Measurements from ENCODE around the gene ST8SIA6.
"Not testable (repeated sequence)": the region's sequence is repeated elsewhere in the genome, so short reads cannot be mapped to it uniquely, and the experiment has no call there.

The ST8SIA6 gene

GRCh38 chr10:17457083-17457482 lies 2.7 kb upstream of the ST8SIA6 start:
- no peak for DNase-seq (ENCODE audit: low read depth in 2 of 2)

- DNase-seq (ENCODE audit: low read depth in 2 of 2), result no peak
These were observed 1.7 kb upstream of the ST8SIA6 start for GRCh38 chr10:17456032-17456548.

DNA sequence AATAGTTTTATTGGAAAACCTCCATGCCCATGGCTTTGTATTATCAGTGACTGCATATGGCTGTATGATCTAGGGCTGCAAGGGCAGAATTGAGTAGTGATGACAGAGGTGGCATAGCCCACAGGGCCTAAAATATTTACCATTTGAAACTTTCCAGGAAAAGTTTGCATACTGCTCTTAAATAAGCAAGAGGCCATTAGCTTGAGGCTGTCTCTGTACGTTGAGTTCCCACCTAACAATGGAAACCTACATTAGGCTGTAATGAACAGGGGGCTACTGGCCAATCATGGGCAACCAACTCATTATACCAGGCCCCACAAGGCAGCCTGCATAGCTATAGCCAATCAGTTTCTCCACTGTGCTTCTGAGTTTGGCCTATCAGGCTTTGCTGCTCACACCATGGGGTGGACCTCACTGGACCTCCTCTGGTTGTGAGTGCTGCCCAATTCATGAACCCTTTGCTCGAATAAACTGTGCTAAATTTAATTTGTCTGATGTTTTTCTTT lies 673 bp upstream of the ST8SIA6 start:
- DNase-seq (ENCODE audit: low read depth in 2 of 2), result no peak

GRCh38 chr10:17453373-17454091 lies 863 bp downstream of the ST8SIA6 start:
- peak in 1 of 2 donors; percentile 13 for DNase-seq (ENCODE audit: low read depth in 2 of 2)

DNA sequence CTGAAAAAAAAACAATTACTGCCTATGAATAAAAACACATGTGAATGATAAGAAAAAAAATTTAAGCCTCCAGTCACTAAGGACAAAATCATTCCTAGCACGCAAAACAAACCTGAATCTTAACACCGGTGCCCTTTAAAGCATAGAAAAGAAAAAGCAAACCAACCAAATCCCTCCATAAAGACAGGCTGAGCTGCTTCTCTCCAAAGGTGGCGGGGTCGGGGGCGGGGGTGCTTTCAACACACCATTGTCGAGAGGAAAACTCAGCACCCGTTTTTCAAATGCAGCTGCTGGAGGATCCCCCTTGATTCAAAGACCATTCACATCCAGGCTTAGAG lies 1.4 kb downstream of the ST8SIA6 start:
- no peak for DNase-seq (ENCODE audit: low read depth in 2 of 2)

DNA sequence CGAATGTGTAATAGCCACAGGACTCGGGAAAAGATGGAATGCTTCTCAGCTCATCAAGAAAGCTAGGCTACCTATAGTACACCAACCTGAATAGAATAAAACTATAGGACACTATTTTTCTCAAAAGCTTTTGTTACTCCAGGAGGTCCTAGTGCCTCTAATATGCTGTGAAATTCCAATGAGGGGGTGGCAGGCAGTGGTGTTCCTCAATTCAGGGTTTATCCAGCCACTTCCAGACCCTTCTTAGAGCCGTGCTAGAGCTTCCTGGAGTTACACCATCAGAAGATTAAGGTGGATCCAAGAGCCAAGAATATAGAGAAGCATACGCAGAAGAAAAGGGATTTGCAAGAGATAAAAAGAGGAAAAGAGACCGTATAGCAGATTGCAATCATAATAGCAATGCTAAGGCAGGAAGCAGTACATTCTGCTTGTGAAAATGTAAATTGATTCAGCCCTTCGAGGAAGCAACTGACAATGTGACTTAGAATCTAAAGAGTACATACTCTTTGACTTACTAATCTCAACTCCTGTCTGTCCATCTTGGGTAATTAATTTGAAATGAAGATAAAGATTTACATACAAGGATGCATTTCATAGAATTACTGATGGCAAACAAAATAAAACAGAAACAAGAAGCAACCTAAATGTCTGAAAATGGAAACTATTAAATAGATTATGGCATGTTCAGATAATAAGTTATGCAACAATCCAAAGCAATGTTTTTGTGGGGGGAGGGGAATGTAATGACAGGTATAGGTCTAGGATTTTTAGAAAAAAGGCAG lies 2.1 kb downstream of the ST8SIA6 start:
- DNase-seq (ENCODE audit: low read depth in 2 of 2), result no peak

GRCh38 chr10:17450024-17450423 lies 4.4 kb downstream of the ST8SIA6 start:
- no peak for DNase-seq (ENCODE audit: low read depth in 2 of 2)

- DNase-seq (ENCODE audit: low read depth in 2 of 2), result no peak
These were observed 8.9 kb downstream of the ST8SIA6 start for GRCh38 chr10:17445400-17445998.

- DNase-seq (ENCODE audit: low read depth in 2 of 2), result no peak
These were observed 10.0 kb downstream of the ST8SIA6 start for GRCh38 chr10:17444388-17444714.

- no peak for DNase-seq (ENCODE audit: low read depth in 2 of 2)
These were observed 10.5 kb downstream of the ST8SIA6 start for GRCh38 chr10:17443707-17444387.

DNA sequence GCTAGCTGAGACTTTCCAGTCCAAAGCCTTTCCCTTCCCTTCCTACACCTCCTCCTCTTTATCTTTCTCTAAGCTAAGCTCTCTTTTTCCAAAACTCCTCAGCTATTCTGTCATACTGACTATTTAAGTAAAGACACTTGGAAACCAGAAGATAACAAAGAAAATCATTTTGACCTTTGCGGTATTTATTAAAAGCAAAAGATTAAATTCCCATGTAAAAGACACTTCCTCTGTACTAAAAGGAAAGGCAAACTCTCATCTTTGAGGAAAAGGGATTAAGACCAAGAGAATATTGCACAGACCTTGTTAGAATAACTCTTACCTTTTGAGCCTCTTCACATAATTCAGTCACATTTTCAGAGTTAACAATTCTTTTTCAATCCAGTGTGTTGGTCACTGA lies 15.8 kb downstream of the ST8SIA6 start:
- DNase-seq (ENCODE audit: low read depth in 2 of 2), result no peak

DNA sequence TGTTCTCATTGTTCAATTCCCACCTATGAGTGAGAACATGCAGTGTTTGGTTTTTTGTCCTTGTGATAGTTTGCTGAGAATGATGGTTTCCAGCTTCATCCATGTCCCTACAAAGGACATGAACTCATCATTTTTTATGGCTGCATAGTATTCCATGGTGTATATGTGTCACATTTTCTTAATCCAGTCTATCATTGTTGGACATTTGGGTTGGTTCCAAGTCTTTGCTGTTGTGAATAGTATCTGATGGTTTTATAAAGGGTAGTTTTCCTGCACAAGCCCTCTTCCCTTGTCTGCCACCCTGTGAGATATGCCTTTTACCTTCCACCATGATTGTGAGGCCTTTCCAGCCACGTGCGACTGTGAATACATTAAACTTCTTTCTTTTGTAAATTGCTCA lies 17.8 kb downstream of the ST8SIA6 start:
- not testable (repeated sequence) for DNase-seq (ENCODE audit: low read depth in 2 of 2)

DNA sequence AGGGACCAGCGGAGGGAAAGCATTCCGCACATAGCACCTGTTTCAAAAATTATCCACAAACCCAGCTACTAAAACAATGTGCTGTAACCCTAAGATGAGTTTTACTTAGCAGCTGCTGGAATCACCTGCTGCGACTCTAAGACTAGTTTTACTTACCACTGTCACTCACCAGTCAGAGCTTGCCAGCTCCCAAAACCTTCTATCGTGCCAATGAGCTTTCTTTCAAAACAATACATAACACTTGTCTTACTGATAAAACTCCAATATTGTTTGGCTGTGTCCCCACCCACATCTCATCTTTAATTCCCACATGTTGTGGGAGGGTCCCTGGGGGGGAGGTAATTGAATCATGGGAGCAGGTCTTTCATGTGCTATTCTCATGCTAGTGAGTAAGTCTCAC lies 18.4 kb downstream of the ST8SIA6 start:
- no peak for DNase-seq (ENCODE audit: low read depth in 2 of 2)

DNA sequence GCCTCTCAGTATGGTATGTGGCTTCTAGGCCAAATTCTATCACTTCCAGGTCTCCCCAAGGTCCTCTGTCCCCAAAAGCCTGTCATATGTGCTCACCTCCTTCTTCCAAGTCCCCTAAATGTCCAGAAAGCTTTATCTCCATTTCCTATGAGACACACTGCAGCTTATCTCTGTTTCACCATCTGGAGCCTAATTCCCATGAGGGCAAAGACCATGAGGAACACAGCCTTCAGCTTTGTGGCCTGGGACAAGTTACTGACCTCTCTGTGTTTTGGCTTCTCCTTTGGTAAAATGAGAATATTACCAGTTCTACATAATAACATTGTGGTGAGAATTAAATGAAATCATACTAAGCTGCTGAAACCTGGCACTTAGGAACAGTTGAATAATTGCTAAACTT lies 19.2 kb downstream of the ST8SIA6 start:
- no peak for DNase-seq (ENCODE audit: low read depth in 2 of 2)

DNA sequence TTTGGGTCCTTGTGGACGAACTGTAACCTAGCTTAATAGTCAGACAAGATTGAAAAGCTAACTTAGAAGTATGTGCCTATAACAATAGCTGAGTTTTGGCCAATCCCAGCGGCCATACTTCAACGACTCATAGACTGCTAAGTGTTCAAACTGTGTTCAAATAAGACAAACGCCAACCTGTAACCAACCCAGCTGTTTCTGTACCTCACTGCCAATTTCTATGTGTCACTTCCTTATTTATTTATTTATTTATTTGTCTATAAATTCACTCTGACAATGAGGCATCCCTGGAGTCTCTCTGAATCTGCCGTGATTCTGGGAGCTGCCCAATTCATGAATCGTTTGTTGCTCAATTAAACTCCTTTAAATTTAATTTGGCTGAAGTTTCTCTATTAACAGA lies 21.7 kb downstream of the ST8SIA6 start:
- DNase-seq (ENCODE audit: low read depth in 2 of 2), result no peak

- no peak for DNase-seq (ENCODE audit: low read depth in 2 of 2)
These were observed 22.5 kb downstream of the ST8SIA6 start for GRCh38 chr10:17431871-17432311.

DNA sequence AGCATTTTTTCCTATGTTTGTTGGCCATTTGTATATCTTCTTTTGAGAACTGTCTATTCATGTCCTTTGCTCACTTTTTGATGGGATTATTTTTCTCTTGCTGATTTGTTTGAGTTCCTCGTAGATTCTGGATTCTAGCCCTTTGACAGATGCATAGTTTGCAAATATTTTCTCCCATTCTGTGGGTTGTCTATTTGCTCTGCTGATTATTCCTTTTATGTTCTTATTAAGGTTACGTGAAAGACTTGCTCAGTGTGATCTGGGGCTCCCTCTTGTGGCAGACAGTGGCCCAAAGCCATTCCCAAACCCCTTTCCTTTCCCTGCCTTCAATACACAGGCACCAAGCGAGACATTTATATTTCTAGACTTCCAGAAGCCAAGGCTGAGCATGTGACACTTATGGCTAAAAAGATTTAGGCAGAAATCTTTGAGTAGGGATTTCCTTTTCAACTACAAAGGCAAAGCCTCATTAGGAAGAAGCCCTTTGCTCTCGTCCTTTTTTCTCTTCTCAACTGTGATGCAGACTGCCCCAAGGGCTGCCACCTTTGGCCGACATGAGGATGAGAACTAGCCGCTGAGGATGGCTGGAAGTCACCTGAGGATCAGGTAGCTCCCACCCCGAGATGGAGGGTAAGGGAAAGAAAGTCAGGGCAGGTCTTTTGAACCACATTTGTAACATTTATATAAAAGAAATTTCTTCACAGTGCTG lies 23.6 kb downstream of the ST8SIA6 start:
- DNase-seq (ENCODE audit: low read depth in 2 of 2), result peak in 1 of 2 donors; percentile 43

- no peak for DNase-seq (ENCODE audit: low read depth in 2 of 2)
These were observed 24.9 kb downstream of the ST8SIA6 start for GRCh38 chr10:17429490-17429889.

DNA sequence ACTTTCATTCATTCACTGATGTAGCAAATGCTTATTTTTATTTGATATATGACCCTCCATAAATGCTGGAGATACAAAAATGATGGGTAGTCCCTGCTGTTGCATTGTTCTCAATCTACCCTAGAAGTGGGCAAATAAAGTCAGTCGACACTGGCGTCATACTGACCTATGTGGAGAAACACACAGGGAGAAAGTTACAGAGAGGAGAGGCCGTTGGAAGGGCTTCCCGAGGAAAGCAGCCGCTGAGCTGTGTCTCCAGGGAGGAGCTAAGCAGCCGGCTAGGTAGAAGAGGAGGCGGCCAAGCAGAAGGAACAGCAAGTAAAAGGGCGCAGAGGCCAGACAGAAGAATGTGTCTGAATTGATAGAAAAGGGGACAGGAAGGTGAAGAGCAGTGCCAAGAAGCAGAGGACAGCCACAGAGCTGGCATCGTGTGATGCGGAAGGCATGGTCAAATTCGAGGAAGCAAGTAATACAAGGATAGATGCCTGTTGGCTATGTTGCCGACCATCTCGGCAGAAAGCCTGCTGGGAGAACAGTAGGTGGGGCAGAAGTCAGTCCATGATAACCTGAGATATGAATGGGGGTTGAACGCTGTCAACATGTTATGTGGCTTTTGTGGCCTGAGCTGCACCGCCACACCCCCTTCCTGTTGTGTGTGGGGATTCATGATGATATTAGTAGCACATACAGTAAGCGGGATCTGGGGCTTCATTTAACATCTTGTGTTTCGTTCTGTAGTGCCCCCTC lies 25.9 kb downstream of the ST8SIA6 start:
- DNase-seq (ENCODE audit: low read depth in 2 of 2), result peak in 1 of 2 donors; percentile 38

DNA sequence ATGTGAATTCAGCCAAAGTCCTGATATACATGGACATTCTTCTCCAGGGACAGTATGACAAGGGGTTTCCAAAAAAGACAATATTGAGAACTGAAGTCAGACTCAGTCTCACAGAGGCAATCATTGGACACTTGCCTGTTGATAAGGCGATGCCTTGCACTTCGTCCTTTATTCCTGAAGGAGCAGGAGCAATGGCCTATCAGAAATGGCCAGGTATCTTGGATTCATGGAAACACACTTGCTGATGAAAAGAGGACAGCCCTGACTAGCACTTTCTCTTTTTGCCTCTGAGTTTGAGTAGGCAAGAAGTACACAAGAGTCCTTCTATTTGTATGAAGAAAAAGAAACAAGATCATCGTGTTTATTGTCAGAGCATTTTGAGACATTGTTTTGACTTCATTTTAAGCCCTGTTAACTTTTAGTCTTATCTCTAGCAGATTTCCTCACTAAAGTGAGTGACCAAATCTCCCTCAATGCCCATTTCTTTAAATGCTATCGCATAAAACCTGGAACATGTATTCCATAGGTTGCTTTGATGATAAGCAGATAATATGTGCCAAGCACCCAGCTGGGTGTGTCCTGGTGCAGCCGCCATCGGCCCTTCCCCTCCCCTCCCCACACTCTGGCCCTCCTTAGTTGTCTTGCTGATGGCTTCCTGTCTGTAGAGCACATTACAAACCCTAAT lies 26.6 kb downstream of the ST8SIA6 start:
- no peak for DNase-seq (ENCODE audit: low read depth in 2 of 2)

Measured in stimulated activated CD8-positive, alpha-beta memory T cell treated with anti-CD3 and anti-CD28 coated beads, Interleukin-2, amount 100 ng/mL, for 48 hours (primary cell).